ENCODE results near the gene SOCS7. TPM values are rescaled to one million over a fixed set of nuclear protein-coding genes. Genes with fewer than 3 reads are reported as not detected.
"Not testable (repeated sequence)": the region's sequence is repeated elsewhere in the genome, so short reads cannot be mapped to it uniquely, and the experiment has no call there.

SOCS7 gene
- total RNA-seq, 2 donors from 2014 or later: 20.8 to 24.4 TPM

DNA sequence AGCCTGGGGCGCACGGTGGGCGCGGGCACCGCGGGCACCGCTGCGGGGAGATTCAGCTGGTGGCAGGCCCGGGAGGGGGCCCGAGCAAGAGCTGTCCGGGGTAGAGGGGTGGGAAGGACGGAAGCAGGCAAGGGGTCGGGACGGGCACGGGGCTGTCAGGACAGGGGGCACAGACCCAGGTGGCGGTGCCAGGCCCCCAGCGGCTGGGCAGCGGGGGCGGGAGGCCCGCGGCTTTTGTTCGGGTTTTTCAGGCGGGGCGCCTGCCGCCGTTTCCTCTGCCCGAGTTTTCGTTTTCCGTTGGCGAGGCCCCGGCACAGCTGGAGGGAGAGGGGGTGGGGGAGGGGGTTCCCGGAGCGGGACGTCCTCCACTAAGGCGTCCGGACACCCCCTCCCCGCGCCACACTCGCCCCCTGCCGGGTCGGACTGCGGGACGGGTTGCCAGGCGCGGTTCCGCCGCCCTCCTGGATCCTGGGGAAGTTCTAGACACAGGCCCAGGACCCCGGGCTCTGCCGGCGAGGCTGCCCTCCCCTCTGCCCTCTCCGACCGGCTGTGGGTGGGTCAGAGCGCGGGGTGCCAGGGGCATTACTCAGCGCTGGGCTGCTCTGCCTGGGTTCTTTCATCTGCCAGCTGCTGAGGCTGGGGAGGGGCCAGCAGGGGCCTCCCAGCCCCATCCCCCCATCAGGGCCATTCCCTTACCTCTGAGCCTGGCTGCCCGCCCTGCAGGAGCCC lies 77.2 kb downstream of the SOCS7 start:
- peaks cover 6% of the 10 kb centered on the region for H3K4me1 Mint-ChIP-seq
- peak; percentile 33 for ATAC-seq (replicated peaks)

DNA sequence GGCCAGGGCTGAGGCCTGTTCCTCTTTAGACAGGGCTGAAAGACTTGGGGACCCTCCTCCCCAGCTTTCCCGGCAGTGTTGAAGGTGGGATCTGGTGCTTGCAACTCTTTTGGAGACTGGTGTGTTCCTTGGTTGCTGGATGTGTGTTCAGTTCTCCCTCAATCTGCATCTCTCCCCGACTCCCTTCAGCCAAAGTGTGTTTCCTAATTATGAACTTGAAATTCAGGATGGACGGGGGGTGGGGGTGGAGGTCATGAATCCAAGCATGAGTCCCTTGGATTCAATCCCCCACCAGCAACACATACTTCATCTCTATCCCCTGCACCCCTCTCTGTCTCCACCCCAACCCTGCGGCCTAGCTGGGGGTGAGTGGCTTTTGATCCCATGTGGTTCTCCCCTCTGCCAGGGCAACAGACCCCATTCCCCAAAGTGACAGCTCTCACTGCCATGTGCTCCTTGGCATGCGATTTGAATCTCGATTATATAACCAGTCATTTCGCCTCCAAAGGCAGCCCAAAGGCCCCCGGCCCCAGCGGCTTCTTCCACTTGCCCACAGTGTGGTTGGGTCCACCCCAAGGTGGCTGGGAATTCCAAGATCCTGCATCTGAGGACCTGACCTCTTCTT lies 77.9 kb downstream of the SOCS7 start:
- no peaks in the 10 kb centered on the region for H3K36me3 Mint-ChIP-seq (ENCODE audit: low read depth)

More for the DNA sequence above, 77.2 kb downstream of the SOCS7 start:
- H3K36me3 Mint-ChIP-seq (ENCODE audit: low read depth): no peaks in the 10 kb centered on the region
- peaks cover 16% of the 10 kb centered on the region for H3K27me3 Mint-ChIP-seq
- H3K9me3 Mint-ChIP-seq: no peaks in the 10 kb centered on the region
- peak overlapping the region; percentile 61 for H3K4me3 Mint-ChIP-seq
- no peak overlapping the region for H3K27ac Mint-ChIP-seq

DNA sequence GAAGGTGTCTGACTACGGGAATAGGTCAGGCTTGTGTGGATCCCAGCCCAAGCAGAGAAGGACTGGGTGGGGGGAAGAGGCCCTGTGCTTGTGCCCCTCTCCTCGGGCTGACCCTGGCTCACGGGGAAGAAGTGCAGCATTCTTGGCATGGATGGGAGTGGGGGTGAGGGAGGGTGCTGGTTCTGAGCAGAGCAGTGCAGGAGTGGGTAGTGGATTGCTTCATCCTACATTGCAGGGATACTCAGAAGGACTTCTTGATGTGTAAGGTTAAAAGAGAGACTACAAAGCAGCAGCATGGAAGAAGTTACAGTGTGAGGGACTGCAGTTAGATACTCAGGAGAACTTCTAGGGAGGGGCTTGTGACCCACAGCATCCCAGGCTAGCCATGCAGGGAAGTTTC lies 78.7 kb downstream of the SOCS7 start:
- peak overlapping the region; percentile 66 for H3K27ac Mint-ChIP-seq

More for the DNA sequence above, 77.9 kb downstream of the SOCS7 start:
- Mint-ChIP-seq H3K27me3 (peaks cover 12% of the 10 kb centered on the region), H3K4me1 (peaks cover 6% of the 10 kb centered on the region), H3K9me3 (no peaks in the 10 kb centered on the region), H3K4me3 (peak overlapping the region; percentile 61), H3K27ac (peak overlapping the region; percentile 66)
- ATAC-seq (replicated peaks): no peak

DNA sequence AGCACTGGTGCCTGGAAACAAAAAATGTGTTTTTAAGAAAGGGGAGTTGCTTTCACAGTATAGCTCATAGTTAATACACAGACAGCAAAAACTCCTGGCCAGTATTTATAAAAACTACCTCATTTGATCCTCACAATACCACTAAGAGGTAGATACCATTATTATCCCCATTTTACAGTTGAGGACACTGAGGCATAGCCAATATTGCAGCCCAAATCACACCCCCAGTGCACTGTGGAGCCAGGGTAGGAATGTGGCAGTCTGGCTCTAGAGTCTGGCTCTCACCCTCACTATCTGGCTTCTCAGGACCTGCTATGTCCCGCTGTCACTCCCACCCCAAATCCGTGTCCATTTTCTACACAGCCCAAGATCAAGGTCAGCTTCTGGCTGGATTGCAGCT lies 79.2 kb downstream of the SOCS7 start:
- H3K36me3 Mint-ChIP-seq (ENCODE audit: low read depth): no peaks in the 10 kb centered on the region
- no peak overlapping the region for H3K27ac Mint-ChIP-seq
- peaks cover 8% of the 10 kb centered on the region for H3K27me3 Mint-ChIP-seq
- H3K4me3 Mint-ChIP-seq: no peak overlapping the region
- peaks cover 6% of the 10 kb centered on the region for H3K4me1 Mint-ChIP-seq
- H3K9me3 Mint-ChIP-seq: no peaks in the 10 kb centered on the region
- ATAC-seq (replicated peaks): no peak

More for the DNA sequence above, 78.7 kb downstream of the SOCS7 start:
- Mint-ChIP-seq H3K27me3 (peaks cover 10% of the 10 kb centered on the region), H3K9me3 (no peaks in the 10 kb centered on the region), H3K4me3 (no peak overlapping the region), H3K4me1 (peaks cover 6% of the 10 kb centered on the region), H3K36me3 (ENCODE audit: low read depth) (no peaks in the 10 kb centered on the region)
- ATAC-seq (replicated peaks): no peak

GRCh38 chr17:38431346-38432145 lies 79.9 kb downstream of the SOCS7 start:
- ATAC-seq (replicated peaks): no peak
- no peaks in the 10 kb centered on the region for H3K9me3 Mint-ChIP-seq
- no peak overlapping the region for H3K4me3 Mint-ChIP-seq
- H3K27ac Mint-ChIP-seq: no peak overlapping the region
- H3K4me1 Mint-ChIP-seq: peaks cover 6% of the 10 kb centered on the region
- no peaks in the 10 kb centered on the region for H3K36me3 Mint-ChIP-seq (ENCODE audit: low read depth)
- peaks cover 8% of the 10 kb centered on the region for H3K27me3 Mint-ChIP-seq

- Mint-ChIP-seq H3K27me3 (peaks cover 3% of the 10 kb centered on the region), H3K9me3 (no peaks in the 10 kb centered on the region), H3K4me3 (no peak overlapping the region), H3K27ac (no peak overlapping the region), H3K4me1 (no peaks in the 10 kb centered on the region), H3K36me3 (ENCODE audit: low read depth) (no peaks in the 10 kb centered on the region)
- ATAC-seq (replicated peaks): no peak
Observed at GRCh38 chr17:38434178-38434665, 82.6 kb downstream of the SOCS7 start.

- no peak overlapping the region for H3K4me3 Mint-ChIP-seq
- no peaks in the 10 kb centered on the region for H3K36me3 Mint-ChIP-seq (ENCODE audit: low read depth)
- ATAC-seq (replicated peaks): no peak
- H3K27me3 Mint-ChIP-seq: peaks cover 3% of the 10 kb centered on the region
- H3K4me1 Mint-ChIP-seq: no peaks in the 10 kb centered on the region
- H3K27ac Mint-ChIP-seq: no peak overlapping the region
- H3K9me3 Mint-ChIP-seq: no peaks in the 10 kb centered on the region
Observed at GRCh38 chr17:38435795-38436194, 84.2 kb downstream of the SOCS7 start.

DNA sequence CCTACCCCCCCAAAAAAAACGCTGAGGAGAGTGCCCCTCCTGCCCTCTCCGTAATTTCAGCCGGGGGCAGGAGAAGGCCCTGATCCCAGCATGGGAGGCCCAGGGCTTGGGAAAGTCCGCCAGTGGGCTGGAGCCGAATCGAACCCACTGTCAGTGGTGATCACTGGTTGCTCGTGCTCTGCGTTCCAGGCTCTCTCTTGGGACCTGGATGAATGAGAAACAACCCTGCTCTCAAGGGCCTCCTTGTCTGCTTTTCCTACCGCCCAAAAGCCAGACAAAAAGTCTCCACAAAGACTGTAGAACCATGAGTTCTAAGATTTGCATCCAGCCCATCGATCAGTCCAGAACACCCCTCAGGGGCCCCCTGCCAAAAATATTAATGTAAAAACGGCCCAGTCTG lies 84.7 kb downstream of the SOCS7 start:
- ATAC-seq (replicated peaks): no peak
- Mint-ChIP-seq H3K27me3 (peaks cover 4% of the 10 kb centered on the region), H3K36me3 (ENCODE audit: low read depth) (no peaks in the 10 kb centered on the region), H3K4me3 (no peak overlapping the region), H3K27ac (no peak overlapping the region), H3K4me1 (no peaks in the 10 kb centered on the region), H3K9me3 (no peaks in the 10 kb centered on the region)

GRCh38 chr17:38437313-38437712 lies 85.7 kb downstream of the SOCS7 start:
- H3K27me3 Mint-ChIP-seq; H3K9me3 Mint-ChIP-seq; H3K27ac Mint-ChIP-seq; H3K4me3 Mint-ChIP-seq; H3K36me3 Mint-ChIP-seq (ENCODE audit: low read depth); H3K4me1 Mint-ChIP-seq; ATAC-seq (replicated peaks): not testable (repeated sequence)

- H3K4me1 Mint-ChIP-seq: no peaks in the 10 kb centered on the region
- no peaks in the 10 kb centered on the region for H3K36me3 Mint-ChIP-seq (ENCODE audit: low read depth)
- H3K27ac Mint-ChIP-seq: no peak overlapping the region
- H3K27me3 Mint-ChIP-seq: peaks cover 12% of the 10 kb centered on the region
- no peak for ATAC-seq (replicated peaks)
- H3K4me3 Mint-ChIP-seq: no peak overlapping the region
- no peaks in the 10 kb centered on the region for H3K9me3 Mint-ChIP-seq
Observed at GRCh38 chr17:38439436-38439835, 87.8 kb downstream of the SOCS7 start.

DNA sequence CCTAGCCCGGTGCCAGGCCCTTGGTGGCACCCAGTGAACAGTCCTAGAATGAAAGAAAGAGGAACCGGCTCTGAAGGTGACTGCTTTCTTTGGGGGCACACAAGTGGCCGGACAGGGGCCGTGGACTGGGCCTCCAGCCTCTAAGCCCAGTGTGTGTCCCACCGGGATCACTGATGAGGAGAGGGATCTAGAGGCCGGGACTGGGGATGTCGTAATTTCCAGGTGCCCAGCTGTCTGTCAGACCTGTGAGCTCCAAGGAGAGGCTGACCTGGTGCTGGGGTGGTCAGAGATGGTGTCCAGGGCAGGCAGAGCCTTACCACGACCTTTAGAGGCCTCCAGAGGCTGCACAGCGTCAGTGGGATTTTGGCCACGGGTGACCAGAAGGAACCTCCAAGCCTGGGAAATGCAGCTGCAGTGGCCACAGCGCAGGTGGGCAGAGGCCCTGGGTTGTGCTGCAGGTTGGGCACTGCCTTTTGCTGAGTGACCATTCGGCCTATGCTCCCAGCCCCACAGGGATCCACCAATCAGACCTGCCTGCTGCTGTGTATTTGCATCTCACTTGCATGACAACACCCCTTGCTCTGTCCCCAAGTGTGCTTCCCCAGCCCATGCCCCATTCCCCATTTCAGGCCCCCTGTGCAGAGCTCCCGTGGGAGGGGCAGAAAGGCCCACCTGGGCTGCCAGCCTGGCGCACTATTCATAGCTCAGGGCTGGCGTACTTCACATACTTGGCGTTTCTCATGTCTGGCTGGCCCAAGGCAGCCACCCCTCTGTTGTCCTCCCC lies 89.2 kb downstream of the SOCS7 start:
- no peak for ATAC-seq (replicated peaks)
- Mint-ChIP-seq H3K36me3 (ENCODE audit: low read depth) (no peaks in the 10 kb centered on the region), H3K27ac (no peak overlapping the region), H3K4me3 (no peak overlapping the region), H3K27me3 (peaks cover 9% of the 10 kb centered on the region), H3K9me3 (no peaks in the 10 kb centered on the region), H3K4me1 (no peaks in the 10 kb centered on the region)

GRCh38 chr17:38441429-38442061 lies 89.9 kb downstream of the SOCS7 start:
- Mint-ChIP-seq H3K36me3 (ENCODE audit: low read depth) (no peaks in the 10 kb centered on the region), H3K4me3 (no peak overlapping the region), H3K27me3 (peaks cover 9% of the 10 kb centered on the region), H3K27ac (no peak overlapping the region), H3K4me1 (no peaks in the 10 kb centered on the region), H3K9me3 (no peaks in the 10 kb centered on the region)
- no peak for ATAC-seq (replicated peaks)

- Mint-ChIP-seq H3K4me3 (no peak overlapping the region), H3K9me3 (no peaks in the 10 kb centered on the region), H3K27me3 (peaks cover 9% of the 10 kb centered on the region), H3K36me3 (ENCODE audit: low read depth) (no peaks in the 10 kb centered on the region), H3K4me1 (no peaks in the 10 kb centered on the region), H3K27ac (no peak overlapping the region)
- ATAC-seq (replicated peaks): no peak
Observed at GRCh38 chr17:38442548-38442947, 90.9 kb downstream of the SOCS7 start.
